ENCODE results near the gene DNM3. TPM values are rescaled to one million over a fixed set of nuclear protein-coding genes. Genes with fewer than 3 reads are reported as not detected.

Gene DNM3
- total RNA-seq, 1 experiment from 2014 or later: 0.11 TPM

DNA sequence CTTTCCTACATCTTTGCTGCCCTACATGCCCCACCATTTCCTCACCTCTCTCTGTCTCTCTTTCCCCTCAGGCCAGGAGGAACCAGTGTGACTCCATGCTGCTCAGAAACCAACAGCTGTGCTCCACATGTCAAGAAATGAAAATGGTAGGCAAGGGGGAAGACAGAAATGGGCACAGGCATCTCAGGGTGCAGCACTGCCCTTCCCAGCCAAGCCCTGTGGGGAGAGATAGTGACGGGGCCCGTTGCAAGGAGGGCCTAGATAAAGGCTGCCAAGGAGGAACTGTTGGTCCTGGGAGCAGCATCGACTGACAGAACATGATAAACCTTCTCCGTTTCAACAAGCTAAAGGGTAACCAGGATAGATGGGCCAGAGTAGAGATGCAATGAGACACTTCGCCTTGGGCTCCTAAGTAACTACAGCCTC lies 615.1 kb downstream of the DNM3 start:
- H3K36me3 Mint-ChIP-seq (ENCODE audit: insufficient read depth, unreplicated experiment): no peaks in the 10 kb centered on the region
- intact Hi-C loops (cut with micrococcal nuclease; ENCODE audit: unreplicated experiment): no loop called here
- Histone ChIP-seq H3K27me3 (replicated peaks; ENCODE audit: control insufficient read depth, insufficient read depth, low read length) (no peaks in the 10 kb centered on the region), H3K4me3 (ENCODE audit: low read depth, low read length) (no peak overlapping the region), H3K9me3 (no peaks in the 10 kb centered on the region), H3K36me3 (ENCODE audit: control insufficient read depth, insufficient read depth, low read length) (no peaks in the 10 kb centered on the region), H3K4me1 (peaks cover 55% of the 10 kb centered on the region)
- no TSS peak for BruUV-seq (replicated peaks)
- no peaks in the 10 kb centered on the region for H3K27me3 Mint-ChIP-seq (ENCODE audit: insufficient read depth, unreplicated experiment)
- H3K4me3 Mint-ChIP-seq (ENCODE audit: unreplicated experiment): no peak overlapping the region
- DNase-seq: no peak
- H3K4me1 Mint-ChIP-seq (ENCODE audit: low read depth, unreplicated experiment): peaks cover 62% of the 10 kb centered on the region
- H3K27ac Mint-ChIP-seq (ENCODE audit: unreplicated experiment): no peak overlapping the region
- TF ChIP-seq, protein P1, sequence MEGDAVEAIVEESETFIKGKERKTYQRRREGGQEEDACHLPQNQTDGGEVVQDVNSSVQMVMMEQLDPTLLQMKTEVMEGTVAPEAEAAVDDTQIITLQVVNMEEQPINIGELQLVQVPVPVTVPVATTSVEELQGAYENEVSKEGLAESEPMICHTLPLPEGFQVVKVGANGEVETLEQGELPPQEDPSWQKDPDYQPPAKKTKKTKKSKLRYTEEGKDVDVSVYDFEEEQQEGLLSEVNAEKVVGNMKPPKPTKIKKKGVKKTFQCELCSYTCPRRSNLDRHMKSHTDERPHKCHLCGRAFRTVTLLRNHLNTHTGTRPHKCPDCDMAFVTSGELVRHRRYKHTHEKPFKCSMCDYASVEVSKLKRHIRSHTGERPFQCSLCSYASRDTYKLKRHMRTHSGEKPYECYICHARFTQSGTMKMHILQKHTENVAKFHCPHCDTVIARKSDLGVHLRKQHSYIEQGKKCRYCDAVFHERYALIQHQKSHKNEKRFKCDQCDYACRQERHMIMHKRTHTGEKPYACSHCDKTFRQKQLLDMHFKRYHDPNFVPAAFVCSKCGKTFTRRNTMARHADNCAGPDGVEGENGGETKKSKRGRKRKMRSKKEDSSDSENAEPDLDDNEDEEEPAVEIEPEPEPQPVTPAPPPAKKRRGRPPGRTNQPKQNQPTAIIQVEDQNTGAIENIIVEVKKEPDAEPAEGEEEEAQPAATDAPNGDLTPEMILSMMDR (IDR thresholded peaks at IDR 0.05; ENCODE audit: insufficient read depth in 1 of 2, low read depth in 1 of 2, low read length in 1 of 2, severe bottlenecking in 1 of 2, unreplicated experiment in 1 of 2): no peak
- CTCF ChIA-PET: no interaction called here
- H3K9me3 Mint-ChIP-seq (ENCODE audit: unreplicated experiment): peaks cover 16% of the 10 kb centered on the region
- POLR2A ChIA-PET: no interaction called here

DNA sequence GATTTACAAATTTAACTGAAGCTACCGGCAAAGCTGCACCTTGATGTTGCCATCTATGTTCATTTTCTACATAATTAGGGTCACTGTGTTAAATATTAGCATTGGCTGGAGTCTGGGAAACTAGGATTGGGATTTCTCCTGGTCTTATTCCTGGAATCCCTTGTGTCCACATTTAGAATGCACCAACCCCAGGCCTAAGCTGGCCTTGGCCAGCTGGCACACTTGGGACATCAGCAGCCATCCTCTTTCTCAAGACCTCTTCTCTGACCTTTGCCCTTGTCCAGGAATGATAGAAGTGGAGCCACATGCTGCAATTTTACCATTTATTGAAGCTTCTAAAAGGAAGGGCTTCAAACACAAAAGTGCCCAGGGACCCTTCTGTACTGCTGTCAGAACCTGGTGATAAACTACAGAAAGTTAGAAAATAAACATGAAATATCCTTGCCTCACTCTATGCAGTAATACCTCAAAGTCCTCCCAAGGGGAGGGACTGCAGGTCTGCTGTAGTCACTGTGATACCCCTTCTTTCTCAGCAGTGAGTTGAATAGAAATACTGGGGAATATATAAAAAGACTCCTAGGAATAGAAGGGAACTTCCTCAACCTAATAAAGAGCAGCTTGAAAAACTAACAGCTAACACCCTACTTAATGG lies 616.3 kb downstream of the DNM3 start:
- Mint-ChIP-seq H3K27me3 (ENCODE audit: insufficient read depth, unreplicated experiment) (no peaks in the 10 kb centered on the region), H3K4me1 (ENCODE audit: low read depth, unreplicated experiment) (peaks cover 62% of the 10 kb centered on the region), H3K9me3 (ENCODE audit: unreplicated experiment) (peaks cover 16% of the 10 kb centered on the region), H3K27ac (ENCODE audit: unreplicated experiment) (no peak overlapping the region), H3K4me3 (ENCODE audit: unreplicated experiment) (no peak overlapping the region), H3K36me3 (ENCODE audit: insufficient read depth, unreplicated experiment) (no peaks in the 10 kb centered on the region)
- Histone ChIP-seq H3K9me3 (no peaks in the 10 kb centered on the region), H3K36me3 (ENCODE audit: control insufficient read depth, insufficient read depth, low read length) (no peaks in the 10 kb centered on the region), H3K4me3 (ENCODE audit: low read depth, low read length) (no peak overlapping the region), H3K4me1 (peaks cover 55% of the 10 kb centered on the region), H3K27me3 (replicated peaks; ENCODE audit: control insufficient read depth, insufficient read depth, low read length) (no peaks in the 10 kb centered on the region)
- POLR2A ChIA-PET: no interaction called here
- DNase-seq: no peak
- BruUV-seq (replicated peaks): no TSS peak
- CTCF ChIA-PET: no interaction called here
- intact Hi-C loops (cut with micrococcal nuclease; ENCODE audit: unreplicated experiment): no loop called here
- TF ChIP-seq, protein P1 (IDR thresholded peaks at IDR 0.05; ENCODE audit: insufficient read depth in 1 of 2, low read depth in 1 of 2, low read length in 1 of 2, severe bottlenecking in 1 of 2, unreplicated experiment in 1 of 2): no peak

- intact Hi-C loops (cut with micrococcal nuclease; ENCODE audit: unreplicated experiment): loop anchor here (1.0 kb wide), 1 partner anchor 9 kb away; no protein-coding TSS in a partner anchor
- TF ChIP-seq, protein P1 (IDR thresholded peaks at IDR 0.05; ENCODE audit: insufficient read depth in 1 of 2, low read depth in 1 of 2, low read length in 1 of 2, severe bottlenecking in 1 of 2, unreplicated experiment in 1 of 2): no peak
- H3K27me3 ChIP-seq (replicated peaks; ENCODE audit: control insufficient read depth, insufficient read depth, low read length): no peaks in the 10 kb centered on the region
- no peak overlapping the region for H3K4me3 Mint-ChIP-seq (ENCODE audit: unreplicated experiment)
- H3K4me1 ChIP-seq: peaks cover 38% of the 10 kb centered on the region
- H3K9me3 Mint-ChIP-seq (ENCODE audit: unreplicated experiment): peaks cover 16% of the 10 kb centered on the region
- no TSS peak for BruUV-seq (replicated peaks)
- DNase-seq: no peak
- CTCF ChIA-PET: interaction anchor here (0.7 to 1.9 kb wide), 3 partner anchors 9 to 73 kb away, joined by 3 to 8 read pairs (median 5); partner anchors contain the start of gene SUCO
- peak overlapping the region; percentile 2 for H3K27ac Mint-ChIP-seq (ENCODE audit: unreplicated experiment)
- H3K4me3 ChIP-seq (ENCODE audit: low read depth, low read length): no peak overlapping the region
- H3K27me3 Mint-ChIP-seq (ENCODE audit: insufficient read depth, unreplicated experiment): no peaks in the 10 kb centered on the region
- POLR2A ChIA-PET: interaction anchor here (1.3 to 1.8 kb wide), 2 partner anchors 9 to 11 kb away, joined by 5 to 7 read pairs; no protein-coding TSS in a partner anchor
- no peaks in the 10 kb centered on the region for H3K36me3 ChIP-seq (ENCODE audit: control insufficient read depth, insufficient read depth, low read length)
- no peaks in the 10 kb centered on the region for H3K36me3 Mint-ChIP-seq (ENCODE audit: insufficient read depth, unreplicated experiment)
- H3K4me1 Mint-ChIP-seq (ENCODE audit: low read depth, unreplicated experiment): peaks cover 37% of the 10 kb centered on the region
- no peaks in the 10 kb centered on the region for H3K9me3 ChIP-seq
Observed at GRCh38 chr1:172460177-172460576, 618.9 kb downstream of the DNM3 start.

Data from Caco-2 (cell line).